ENCODE data around the gene SAV1.
A peak's percentile ranks its signal among the peaks of the same experiment; 100 is the strongest.

The SAV1 gene

DNA sequence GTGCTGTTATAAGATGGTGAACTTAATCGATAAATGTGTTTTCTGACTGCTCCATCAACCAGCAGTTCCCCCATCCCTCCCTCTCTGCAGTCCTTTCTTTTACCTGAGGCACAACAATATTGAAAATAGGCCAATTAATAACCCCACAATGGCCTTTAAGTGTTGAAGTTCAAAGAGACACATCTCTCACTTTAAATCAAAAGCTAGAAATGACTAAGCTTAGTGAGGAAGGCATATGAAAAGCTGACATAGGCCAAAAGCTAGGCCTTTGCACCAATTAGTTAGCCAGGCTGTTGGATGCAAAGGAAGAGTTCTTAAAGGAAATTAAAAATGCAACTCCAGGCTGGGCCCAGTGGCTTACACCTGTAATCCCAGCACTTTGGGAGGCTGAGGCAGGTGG is 43.7 kb downstream of the SAV1 start:
- TF ChIP-seq, protein P1, sequence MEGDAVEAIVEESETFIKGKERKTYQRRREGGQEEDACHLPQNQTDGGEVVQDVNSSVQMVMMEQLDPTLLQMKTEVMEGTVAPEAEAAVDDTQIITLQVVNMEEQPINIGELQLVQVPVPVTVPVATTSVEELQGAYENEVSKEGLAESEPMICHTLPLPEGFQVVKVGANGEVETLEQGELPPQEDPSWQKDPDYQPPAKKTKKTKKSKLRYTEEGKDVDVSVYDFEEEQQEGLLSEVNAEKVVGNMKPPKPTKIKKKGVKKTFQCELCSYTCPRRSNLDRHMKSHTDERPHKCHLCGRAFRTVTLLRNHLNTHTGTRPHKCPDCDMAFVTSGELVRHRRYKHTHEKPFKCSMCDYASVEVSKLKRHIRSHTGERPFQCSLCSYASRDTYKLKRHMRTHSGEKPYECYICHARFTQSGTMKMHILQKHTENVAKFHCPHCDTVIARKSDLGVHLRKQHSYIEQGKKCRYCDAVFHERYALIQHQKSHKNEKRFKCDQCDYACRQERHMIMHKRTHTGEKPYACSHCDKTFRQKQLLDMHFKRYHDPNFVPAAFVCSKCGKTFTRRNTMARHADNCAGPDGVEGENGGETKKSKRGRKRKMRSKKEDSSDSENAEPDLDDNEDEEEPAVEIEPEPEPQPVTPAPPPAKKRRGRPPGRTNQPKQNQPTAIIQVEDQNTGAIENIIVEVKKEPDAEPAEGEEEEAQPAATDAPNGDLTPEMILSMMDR (IDR thresholded peaks at IDR 0.05), result no peak

DNA sequence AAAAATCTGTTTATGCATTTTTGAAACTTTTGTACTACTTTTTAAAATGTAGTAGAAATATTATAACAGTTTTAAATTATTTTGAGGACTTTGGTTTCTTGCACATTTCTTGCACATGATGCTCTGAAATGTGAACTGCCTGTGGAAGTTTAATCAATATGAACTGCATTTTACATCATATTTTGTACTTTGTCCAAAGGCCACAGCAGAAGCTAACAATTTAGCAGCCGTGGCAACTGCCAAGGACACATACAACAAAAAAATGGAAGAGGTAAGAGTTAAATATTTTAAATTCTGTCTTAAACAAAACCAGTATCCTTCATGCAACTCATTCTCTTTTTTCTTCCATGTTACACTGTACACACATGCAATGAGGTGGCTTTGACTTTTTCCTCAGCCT is 45.1 kb downstream of the SAV1 start:
- TF ChIP-seq, protein P1 (IDR thresholded peaks at IDR 0.05), result no peak

GRCh38 chr14:50620341-50620740 is 47.8 kb downstream of the SAV1 start:
- TF ChIP-seq, protein P1 (IDR thresholded peaks at IDR 0.05), result no peak

DNA sequence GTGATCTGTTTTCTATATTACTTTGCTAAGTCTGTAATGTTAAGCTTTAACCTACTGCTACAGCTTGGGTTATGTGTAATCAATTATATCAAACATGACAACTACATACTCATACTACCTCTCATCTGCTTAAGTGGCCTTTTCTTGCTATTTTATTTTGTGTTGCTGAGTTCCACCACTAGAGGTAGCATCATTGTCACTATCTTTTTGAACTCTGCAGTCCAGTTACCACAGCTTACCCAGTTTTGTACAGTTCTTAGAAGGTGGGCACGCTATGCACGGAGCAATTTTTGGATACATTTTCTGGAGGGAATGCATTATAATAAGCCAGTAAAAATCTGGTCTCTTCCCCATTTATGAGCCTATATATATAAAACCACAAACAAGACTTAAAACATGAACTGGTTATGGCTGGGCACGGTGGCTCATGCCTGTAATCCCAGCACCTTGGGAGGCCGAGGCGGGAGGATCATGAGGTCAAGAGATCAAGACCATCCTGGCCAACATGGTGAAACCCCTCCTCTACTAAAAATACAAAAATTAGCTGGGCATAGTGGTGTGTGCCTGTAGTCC is 48.5 kb downstream of the SAV1 start:
- TF ChIP-seq, protein P1 (IDR thresholded peaks at IDR 0.05), result peak; percentile 77

GRCh38 chr14:50616275-50616674 is 51.8 kb downstream of the SAV1 start:
- TF ChIP-seq, protein P1 (IDR thresholded peaks at IDR 0.05), result no peak

DNA sequence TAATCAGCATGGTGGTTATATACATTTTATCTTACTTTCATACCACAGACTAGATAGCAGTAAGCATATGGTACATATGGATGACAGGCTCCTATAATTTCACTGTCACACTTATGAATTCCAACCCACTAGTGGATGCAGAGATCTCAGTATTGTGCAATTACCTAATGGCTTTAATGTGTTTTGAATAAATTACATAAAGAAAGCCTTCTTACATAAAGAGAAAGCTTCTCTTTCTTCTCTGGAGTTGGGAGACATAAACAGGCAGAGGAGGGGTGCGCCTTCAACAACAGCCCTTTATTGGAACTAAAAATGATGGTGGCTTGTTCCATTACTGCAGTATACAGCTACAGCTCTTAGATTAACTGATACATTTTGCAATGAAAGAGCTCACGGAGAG is 52.6 kb downstream of the SAV1 start:
- TF ChIP-seq, protein P1 (IDR thresholded peaks at IDR 0.05), result no peak

- TF ChIP-seq, protein P1 (IDR thresholded peaks at IDR 0.05), result no peak
These were observed 53.0 kb downstream of the SAV1 start for GRCh38 chr14:50615056-50615455.

- TF ChIP-seq, protein P1 (IDR thresholded peaks at IDR 0.05), result no peak
These were observed 55.3 kb downstream of the SAV1 start for GRCh38 chr14:50612806-50613205.
